HCT116 (cell line): ENCODE measurements around the gene MAP3K8. TPM values are rescaled to one million over a fixed set of nuclear protein-coding genes. Genes with fewer than 3 reads are reported as not detected.

Source experiments
- ATAC-seq: fragments of 200-7000 bp; cut with Tn5 transposase; 2 replicates; pipeline ENCODE4 v1.9.1; 2020; ENCODE audit warnings: mild to moderate bottlenecking, moderate library complexity
- BruUV-seq: library from RNA; stranded (reverse); fragments of 400-500 nt; replicated peaks from 2 replicates; lab custom pipeline; 2021; lab: Mats Ljungman, UMichigan
- CTCF ChIA-PET: fragments of 300-600 bp; sonication (Branson Sonifier 250); formaldehyde crosslinking; loops from one replicate; lab custom pipeline; 2021; ENCODE audit warnings: antibody characterized with exemption; lab: Charles Lee
- POLR2A ChIA-PET: fragments of 300-600, 350-600 bp; sonication (Branson Sonifier 250); formaldehyde crosslinking; loops from one replicate; lab custom pipeline; 2021; ENCODE audit warnings: antibody characterized with exemption; lab: Charles Lee
- RAD21 ChIA-PET, 2 experiments: fragments of 300-600 bp; sonication (Branson Sonifier 250); formaldehyde crosslinking; loops; one replicate each; lab custom pipeline; 2023; ENCODE audit warnings: low total read pairs in 2 of 2; ENCODE audit not compliant: uncharacterized antibody in 2 of 2, unreplicated experiment in 2 of 2, low non-redundant PET in 1 of 2; lab: Charles Lee
- DNase-seq: peaks from one replicate; pipeline ENCODE4 v3.0.0-alpha.2; 2010; ENCODE audit warnings: low read depth, low spot score
- H2AFZ ChIP-seq: fragments of 200-600 bp; shearing (Covaris generic), sonication (generic); 2 replicates; pipeline ENCODE4 v1.6.1; 2017; ENCODE audit warnings: low read depth, mixed run types, mixed read lengths, antibody characterized with exemption, low read length; ENCODE audit not compliant: poor library complexity, severe bottlenecking
- H3K27ac ChIP-seq: 2 replicates; pipeline ENCODE4 v1.5.1; 2012; ENCODE audit warnings: low read depth, low read length
- H3K27me3 ChIP-seq: fragments of 200-600 bp; sonication (generic); 2 replicates; pipeline ENCODE4 v1.6.1; 2016; ENCODE audit warnings: mixed run types, low read length, mixed read lengths; ENCODE audit not compliant: insufficient read depth
- H3K36me3 ChIP-seq, 2 experiments: fragments of 200-500 bp in 1 of 2; fragments of 200-600 bp in 1 of 2; sonication (Bioruptor generic) in 1 of 2; sonication (generic) in 1 of 2; 2 replicates each; pipeline versions ENCODE4 v1.5.1 to v1.6.1; 2014 to 2016; ENCODE audit warnings: low read length in 2 of 2, inconsistent platforms in 1 of 2, mixed read lengths in 1 of 2, mixed run types in 1 of 2; ENCODE audit not compliant: insufficient read depth in 2 of 2, control insufficient read depth in 1 of 2
- H3K4me1 ChIP-seq, 2 experiments: fragments of 200-600 bp in 1 of 2; sonication (generic) in 1 of 2; 2 replicates each; pipeline versions ENCODE4 v1.5.1 to v1.6.1; 2012 to 2017; ENCODE audit warnings: low read length in 2 of 2, inconsistent platforms in 1 of 2, mild to moderate bottlenecking in 1 of 2, mixed read lengths in 1 of 2, mixed run types in 1 of 2, moderate library complexity in 1 of 2; ENCODE audit not compliant: insufficient read depth in 2 of 2, control insufficient read depth in 1 of 2
- H3K4me2 ChIP-seq: fragments of 200-600 bp; sonication (generic); 2 replicates; pipeline ENCODE4 v1.6.1; 2017; ENCODE audit warnings: mixed run types, low read length, mixed read lengths
- H3K4me3 ChIP-seq, 2 experiments: fragments of 200-600 bp in 1 of 2; sonication (generic) in 1 of 2; replicated peaks in 1 of 2; 2 replicates each; pipeline ENCODE4 v1.5.1; 2011 to 2016; ENCODE audit warnings: low read length in 2 of 2, control low read depth in 1 of 2, low read depth in 1 of 2, mild to moderate bottlenecking in 1 of 2, mixed read lengths in 1 of 2, mixed run types in 1 of 2
- H3K79me2 ChIP-seq: fragments of 200-600 bp; sonication (generic); 2 replicates; pipeline ENCODE4 v1.6.1; 2017; ENCODE audit warnings: mild to moderate bottlenecking, mixed run types, low read length, moderate library complexity, mixed read lengths; ENCODE audit not compliant: insufficient read depth
- H3K9ac ChIP-seq: fragments of 200-600 bp; sonication (generic); 2 replicates; pipeline ENCODE4 v1.6.1; 2016; ENCODE audit warnings: low read length, mixed read lengths
- H3K9me2 ChIP-seq: fragments of 200-600 bp; sonication (generic), shearing (Covaris generic); 2 replicates; pipeline ENCODE4 v1.6.1; 2017; ENCODE audit warnings: mixed run types, mild to moderate bottlenecking, moderate library complexity; ENCODE audit not compliant: insufficient read depth
- H3K9me3 ChIP-seq, 2 experiments: fragments of 200-500 bp in 1 of 2; fragments of 200-600 bp in 1 of 2; sonication (Bioruptor generic) in 1 of 2; sonication (generic) in 1 of 2; 2 replicates each; pipeline ENCODE4 v1.6.1; 2014 to 2017; ENCODE audit warnings: low read length in 2 of 2, mixed read lengths in 2 of 2, inconsistent platforms in 1 of 2, low read depth in 1 of 2, mild to moderate bottlenecking in 1 of 2, mixed run types in 1 of 2, moderate library complexity in 1 of 2; ENCODE audit not compliant: control insufficient read depth in 1 of 2, insufficient read depth in 1 of 2
- H4K20me1 ChIP-seq: fragments of 200-600 bp; sonication (generic), shearing (Covaris generic); 2 replicates; pipeline ENCODE4 v1.6.1; 2017; ENCODE audit warnings: mixed run types, mild to moderate bottlenecking, moderate library complexity; ENCODE audit not compliant: insufficient read depth
- ATF3 ChIP-seq: IDR thresholded peaks from 2 replicates; pipeline ENCODE4 v1.6.1; 2012
- CEBPB ChIP-seq: IDR thresholded peaks from 2 replicates; pipeline ENCODE4 v1.6.1; 2012; ENCODE audit warnings: low read depth
- CTCF ChIP-seq, 3 experiments: fragments of 200-600 bp in 1 of 3; sonication (generic) in 1 of 3; IDR thresholded peaks in 2 of 3; conservative IDR thresholded peaks in 1 of 3; 2 replicates each; pipeline ENCODE4 v1.5.1; 2012 to 2017; ENCODE audit warnings: low read depth in 2 of 3, low read length in 2 of 3, antibody characterized with exemption in 1 of 3, borderline replicate concordance in 1 of 3, control low read depth in 1 of 3, mild to moderate bottlenecking in 1 of 3, mixed read lengths in 1 of 3, mixed run types in 1 of 3, moderate library complexity in 1 of 3; ENCODE audit not compliant: insufficient read depth in 1 of 3
- EGR1 ChIP-seq: IDR thresholded peaks from 2 replicates; pipeline ENCODE4 v1.6.1; 2012; ENCODE audit warnings: low read depth
- ELF1 ChIP-seq: IDR thresholded peaks from 2 replicates; pipeline ENCODE4 v1.6.1; 2012; ENCODE audit warnings: low read depth, borderline replicate concordance
- FOSL1 ChIP-seq: IDR thresholded peaks from 2 replicates; pipeline ENCODE4 v1.6.1; 2012; ENCODE audit warnings: low read depth
- MAX ChIP-seq: IDR thresholded peaks from 2 replicates; pipeline ENCODE4 v1.6.1; 2012
- SRF ChIP-seq: IDR thresholded peaks from 2 replicates; pipeline ENCODE4 v1.6.1; 2012; ENCODE audit warnings: low read depth
- TCF7L2 ChIP-seq: IDR thresholded peaks from 2 replicates; pipeline ENCODE4 v1.7.0; 2011; ENCODE audit warnings: borderline replicate concordance, inconsistent platforms; ENCODE audit not compliant: insufficient read depth, insufficient read length; ENCODE audit errors: extremely low read depth
- ZNF274 ChIP-seq: fragments of 200-500 bp; sonication (Bioruptor generic); IDR thresholded peaks from 2 replicates; pipeline ENCODE4 v1.6.1; 2014; ENCODE audit warnings: mild to moderate bottlenecking, low read depth, low read length, inconsistent platforms
- intact Hi-C: fragments of 100-400 bp; cut with micrococcal nuclease; formaldehyde crosslinking; loops from 2 replicates; pipeline ENCODE4 v1.10.0; 2022
- total RNA-seq: library from RNA; stranded (reverse); gene quantifications from one replicate; pipeline ENCODE4 v1.2.1, GENCODE V29; 2021; ENCODE audit not compliant: unreplicated experiment

Gene MAP3K8
- total RNA-seq, 1 experiment from 2014 or later: 4.5 TPM

- peaks cover 23 to 34% of the 10 kb centered on the region in 2 experiments for H3K4me1 ChIP-seq
- peak overlapping the region; percentile 80 for H3K4me2 ChIP-seq
- H3K4me3 ChIP-seq: no peak overlapping the region
- no peaks in the 10 kb centered on the region for H4K20me1 ChIP-seq
- H3K36me3 ChIP-seq: no peaks in the 10 kb centered on the region
- no peak overlapping the region for H3K27ac ChIP-seq
- CTCF ChIA-PET: no interaction called here
- ATAC-seq: no peak
- no peaks in the 10 kb centered on the region for H3K9me2 ChIP-seq
- BruUV-seq: no TSS peak
- TF ChIP-seq CTCF (IDR thresholded peaks at IDR 0.05 in 2 of 3, conservative IDR thresholded peaks at IDR 0.05 in 1 of 3; ENCODE audit: borderline replicate concordance in 1 of 3, insufficient read depth in 1 of 3, low read depth in 2 of 3, low read length in 2 of 3) (no peak), ATF3 (no peak), EGR1 (no peak), SRF (no peak), FOSL1 (no peak), MAX (no peak), ELF1 (no peak), ZNF274 (no peak), CEBPB (no peak), TCF7L2 (no peak)
- no peaks in the 10 kb centered on the region for H3K27me3 ChIP-seq
- no peak for DNase-seq
- H3K9ac ChIP-seq: no peak overlapping the region
- no peaks in the 10 kb centered on the region for H3K9me3 ChIP-seq
- intact Hi-C loops: no loop called here
- RAD21 ChIA-PET: no interaction called here
- POLR2A ChIA-PET: interaction anchor here (1.3 kb wide), 1 partner anchor 15 kb away, joined by 3 read pairs; no protein-coding TSS in a partner anchor
- H3K79me2 ChIP-seq: no peaks in the 10 kb centered on the region
- no peak overlapping the region for H2AFZ ChIP-seq
Observed at GRCh38 chr10:30448092-30448491, 14.1 kb downstream of the MAP3K8 start.
